Brain microvascular endothelial cell (primary cell): ENCODE measurements around the gene SRMS.

Experiments used
- DNase-seq: peaks from one replicate; pipeline ENCODE4 v3.0.0-alpha.2; 2020
- H3K27ac ChIP-seq: fragments of 250-450 bp; sonication (Bioruptor Pico); 2 replicates; pipeline ENCODE4 v1.5.1; 2020; ENCODE audit warnings: mild to moderate bottlenecking, moderate library complexity
- H3K27me3 ChIP-seq: fragments of 250-450 bp; sonication (Bioruptor Pico); replicated peaks from 2 replicates; pipeline ENCODE4 v1.5.1; 2020; ENCODE audit warnings: mild to moderate bottlenecking
- H3K36me3 ChIP-seq: fragments of 250-450 bp; sonication (Bioruptor Pico); replicated peaks from 2 replicates; pipeline ENCODE4 v1.5.1; 2020; ENCODE audit warnings: mild to moderate bottlenecking
- H3K4me3 ChIP-seq: 2 replicates; pipeline ENCODE4 v1.5.1; 2011; ENCODE audit warnings: low read depth, mild to moderate bottlenecking, control low read depth, low read length, moderate library complexity
- CTCF ChIP-seq: IDR thresholded peaks from 2 replicates; pipeline ENCODE4 v1.5.1; 2011; ENCODE audit warnings: low read depth, mild to moderate bottlenecking, moderate library complexity, low read length, control low read depth, inconsistent platforms; ENCODE audit errors: missing control alignments
- in situ Hi-C: cut with HindIII; loops from 2 replicates; pipeline ENCODE4 v1.10.0; 2017; ENCODE audit warnings: low sequenced_read_pairs, low pct_ligation_motif_present

The SRMS gene

GRCh38 chr20:63580796-63581461, 33.4 kb upstream of the SRMS start:
- TF ChIP-seq CTCF, result peak; percentile 73
- Histone ChIP-seq H3K27me3 (no peaks in the 10 kb centered on the region), H3K4me3 (no peak overlapping the region), H3K36me3 (no peaks in the 10 kb centered on the region), H3K27ac (no peak overlapping the region)
- in situ Hi-C loops, result loop anchor here (25.0 kb wide), 2 partner anchors 106 to 306 kb away; partner anchors contain the start of genes DNAJC5 and TNFRSF6B
- DNase-seq, result peak; percentile 31

- no peaks in the 10 kb centered on the region for H3K27me3 ChIP-seq
- H3K4me3 ChIP-seq, result no peak overlapping the region
- DNase-seq, result no peak
- in situ Hi-C loops, result loop anchor here (25.0 kb wide), 2 partner anchors 108 to 308 kb away; partner anchors contain the start of genes DNAJC5 and TNFRSF6B
- no peak overlapping the region for H3K27ac ChIP-seq
- TF ChIP-seq CTCF, result no peak
- no peaks in the 10 kb centered on the region for H3K36me3 ChIP-seq
These were observed 31.6 kb upstream of the SRMS start for GRCh38 chr20:63579017-63579694.

- DNase-seq, result no peak
- in situ Hi-C loops, result loop anchor here (25.0 kb wide), 2 partner anchors 109 to 309 kb away; partner anchors contain the start of genes DNAJC5 and TNFRSF6B
These were observed 30.9 kb upstream of the SRMS start for GRCh38 chr20:63578224-63579016.

GRCh38 chr20:63577317-63577894, 29.9 kb upstream of the SRMS start:
- no peak for TF ChIP-seq CTCF
- no peak overlapping the region for H3K27ac ChIP-seq
- no peak for DNase-seq

More at GRCh38 chr20:63578224-63579016, 30.9 kb upstream of the SRMS start:
- H3K27ac ChIP-seq, result no peak overlapping the region
- no peaks in the 10 kb centered on the region for H3K27me3 ChIP-seq
- H3K4me3 ChIP-seq, result no peak overlapping the region
- no peaks in the 10 kb centered on the region for H3K36me3 ChIP-seq
- TF ChIP-seq CTCF, result no peak

GRCh38 chr20:63576311-63576710, 28.8 kb upstream of the SRMS start:
- TF ChIP-seq CTCF, result no peak
- in situ Hi-C loops, result loop anchor here (25.0 kb wide), 2 partner anchors 111 to 311 kb away; partner anchors contain the start of genes DNAJC5 and TNFRSF6B
- no peaks in the 10 kb centered on the region for H3K36me3 ChIP-seq
- H3K27ac ChIP-seq, result no peak overlapping the region
- no peak for DNase-seq
- no peaks in the 10 kb centered on the region for H3K27me3 ChIP-seq
- no peak overlapping the region for H3K4me3 ChIP-seq

More at GRCh38 chr20:63577317-63577894, 29.9 kb upstream of the SRMS start:
- H3K27me3 ChIP-seq, result no peaks in the 10 kb centered on the region
- in situ Hi-C loops, result loop anchor here (25.0 kb wide), 2 partner anchors 110 to 310 kb away; partner anchors contain the start of genes DNAJC5 and TNFRSF6B
- H3K36me3 ChIP-seq, result no peaks in the 10 kb centered on the region
- H3K4me3 ChIP-seq, result no peak overlapping the region
